Activated CD8-positive, alpha-beta memory T cell treated with anti-CD3 and anti-CD28 coated beads for 48 hours (primary cell): Measurements from ENCODE around the gene CT47A7.
"Not testable (repeated sequence)": the region's sequence is repeated elsewhere in the genome, so short reads cannot be mapped to it uniquely, and the experiment has no call there.

Source experiments
- DNase-seq, 3 experiments: peaks; one replicate each; pipeline ENCODE4 v3.0.0-alpha.2; 2020; ENCODE audit warnings: low read depth in 2 of 3, low spot score in 2 of 3

Gene CT47A7

DNA sequence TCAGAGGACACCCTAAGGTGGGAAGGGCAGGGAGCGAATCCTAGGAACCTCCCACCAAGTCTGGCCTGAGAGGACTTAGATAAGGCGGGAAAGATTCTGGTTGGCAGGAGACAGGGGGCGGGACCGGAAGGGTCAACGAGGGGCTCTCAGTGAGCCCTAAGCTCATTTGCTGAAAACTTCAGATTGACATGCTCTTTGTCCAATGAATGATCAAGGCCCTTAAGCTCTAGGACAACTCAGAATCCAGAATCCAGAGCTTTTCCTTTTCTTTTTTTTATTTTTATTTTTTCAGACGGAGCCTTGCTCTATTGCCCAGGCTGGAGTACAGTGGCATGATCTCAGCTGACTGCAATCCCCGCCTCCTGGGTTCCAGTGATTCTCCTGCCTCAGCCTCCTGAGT lies at the start of gene CT47A7:
CT47A7 (minus strand) TSS at position 101 of the 400 bp plus-strand sequence. CDS start 255 bp downstream, outside the sequence.
- not testable (repeated sequence) for DNase-seq

DNA sequence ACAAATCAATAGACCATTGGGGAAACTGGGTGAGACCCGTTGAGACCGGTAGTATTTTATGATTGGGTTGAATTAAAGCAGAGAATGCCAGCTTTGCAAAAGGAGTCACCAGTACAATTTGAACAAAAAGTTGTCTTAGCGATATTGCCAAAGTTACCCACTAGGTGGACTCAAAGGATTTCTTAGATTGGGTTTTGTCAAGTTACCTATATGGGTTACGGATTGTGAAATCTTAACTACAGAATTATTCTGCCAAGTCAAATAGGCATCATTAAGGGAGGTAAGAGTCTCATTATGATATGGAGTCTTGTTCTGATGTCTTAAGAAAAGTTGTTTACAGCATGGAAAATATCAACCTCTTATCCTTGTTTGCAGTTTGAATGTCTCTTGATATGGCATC lies 44.2 kb upstream of the CT47A7 start:
- DNase-seq: no peak

DNA sequence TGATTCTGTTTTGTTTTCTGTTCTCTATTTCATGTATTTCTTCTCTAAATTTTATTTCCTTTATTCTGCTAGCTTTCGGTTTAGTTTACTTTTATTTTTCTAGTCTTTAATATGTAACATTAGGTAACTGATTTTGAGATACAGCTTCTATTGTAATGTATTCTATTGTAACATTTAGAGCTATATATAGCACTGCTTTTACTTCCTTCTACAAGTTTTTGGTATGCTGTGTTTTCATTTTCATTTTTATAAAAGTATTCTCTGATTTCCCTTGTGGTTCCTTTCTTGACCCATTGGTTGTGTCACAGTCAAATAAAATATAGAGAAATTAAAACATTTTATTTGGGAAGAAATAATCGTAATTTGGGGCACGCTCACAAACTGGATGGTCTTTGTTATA lies 43.0 kb upstream of the CT47A7 start:
- DNase-seq: no peak

DNA sequence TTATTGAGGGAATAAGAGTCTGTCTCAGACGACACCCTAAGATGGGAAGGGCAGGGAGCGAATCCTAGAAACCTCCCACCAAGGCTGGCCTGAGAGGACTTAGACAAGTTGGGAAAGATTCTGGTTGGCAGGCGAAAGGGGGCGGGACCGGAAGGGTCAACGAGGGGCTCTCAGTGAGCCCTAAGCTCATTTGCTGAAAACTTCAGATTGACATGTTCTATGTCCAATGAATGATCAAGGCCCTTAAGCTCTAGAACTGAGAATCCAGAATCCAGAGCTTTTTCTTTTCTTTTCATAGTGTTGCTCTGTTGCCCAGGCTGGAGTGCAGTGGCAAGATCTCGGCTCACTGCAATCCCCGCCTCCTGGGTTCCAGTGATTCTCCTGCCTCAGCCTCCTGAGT lies 29.3 kb upstream of the CT47A7 start, which contains the start of gene CT47A1:
CT47A1 (minus strand) TSS at position 101 of the 400 bp plus-strand sequence. CDS start 231 bp downstream, outside the sequence.
- DNase-seq: not testable (repeated sequence)
